DMS 273 treated with DMSO at 0.1 percent for 48 hours (cell line): Measurements from ENCODE around the gene FOXN1.
A peak's percentile ranks its signal among the peaks of the same experiment; 100 is the strongest.
"Not testable (repeated sequence)": the region's sequence is repeated elsewhere in the genome, so short reads cannot be mapped to it uniquely, and the experiment has no call there.

ENCODE experiments used
- DNase-seq: peaks from one replicate; lab custom pipeline; 2025; lab: John Stamatoyannopoulos, UW

The FOXN1 gene

DNA sequence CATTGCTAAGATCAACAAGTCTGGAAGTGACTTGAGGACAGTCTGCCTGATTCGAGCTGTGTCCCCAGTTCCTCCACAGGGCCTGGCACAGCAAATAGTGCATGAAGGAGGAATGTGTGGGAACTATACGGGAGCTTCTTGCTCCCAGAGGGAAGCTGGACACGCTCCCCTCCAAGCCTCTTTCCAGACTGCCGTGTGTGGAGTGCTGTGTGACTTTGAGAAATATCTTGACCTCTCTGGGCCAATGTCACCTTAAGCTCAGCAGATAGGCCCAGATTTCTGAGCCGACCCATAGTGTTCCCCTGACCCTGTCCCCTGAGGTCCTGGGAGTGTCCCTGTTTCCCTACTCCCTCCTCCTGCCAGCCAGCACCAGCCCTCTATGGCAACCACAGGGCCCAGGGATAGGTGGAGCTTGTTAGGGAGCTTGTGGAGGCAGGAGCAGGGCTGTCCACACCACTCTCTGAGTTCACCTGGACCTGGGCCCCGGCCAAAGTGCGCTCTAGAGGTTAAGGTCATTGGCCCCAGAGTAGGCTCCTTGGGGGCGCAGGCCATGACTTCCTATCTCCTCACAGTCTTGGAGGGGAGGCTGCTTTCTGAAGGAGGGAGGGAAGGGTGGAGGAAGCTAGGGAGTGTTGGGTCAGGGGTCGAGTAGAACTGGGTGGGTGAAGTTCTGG, 6.3 kb upstream of the FOXN1 start:
- DNase-seq: no peak

DNA sequence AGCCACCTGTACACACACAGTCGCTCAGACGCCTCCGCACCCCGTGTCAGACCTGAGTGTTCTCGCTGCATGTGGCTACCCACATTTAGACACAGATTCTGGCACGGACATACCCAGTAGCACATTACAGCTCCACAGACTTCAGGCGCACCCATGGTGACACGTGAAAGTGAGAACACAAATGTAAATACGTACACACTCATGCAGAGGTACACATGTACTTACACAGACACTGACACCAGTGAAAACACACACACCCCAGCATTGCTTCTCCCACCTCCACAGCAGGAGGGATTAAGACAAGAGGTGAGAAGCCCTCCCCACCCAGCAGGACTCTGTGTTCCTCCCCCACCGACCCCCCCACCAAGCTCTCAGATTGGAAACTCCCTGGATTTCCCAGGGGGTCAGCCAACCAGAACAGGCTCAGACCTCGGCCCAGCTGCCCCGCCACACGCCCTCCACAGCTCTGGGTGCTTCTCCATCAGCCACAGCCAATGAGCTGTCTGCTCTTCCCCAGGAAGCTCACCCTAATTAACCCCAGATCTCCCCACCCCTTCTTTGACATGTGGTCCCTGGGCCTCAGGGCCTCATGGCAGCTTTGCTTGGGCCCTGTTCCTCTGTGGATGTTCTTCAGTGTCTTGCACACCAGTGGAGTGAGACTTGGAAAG, 5.3 kb upstream of the FOXN1 start:
- DNase-seq: peak; percentile 66

DNA sequence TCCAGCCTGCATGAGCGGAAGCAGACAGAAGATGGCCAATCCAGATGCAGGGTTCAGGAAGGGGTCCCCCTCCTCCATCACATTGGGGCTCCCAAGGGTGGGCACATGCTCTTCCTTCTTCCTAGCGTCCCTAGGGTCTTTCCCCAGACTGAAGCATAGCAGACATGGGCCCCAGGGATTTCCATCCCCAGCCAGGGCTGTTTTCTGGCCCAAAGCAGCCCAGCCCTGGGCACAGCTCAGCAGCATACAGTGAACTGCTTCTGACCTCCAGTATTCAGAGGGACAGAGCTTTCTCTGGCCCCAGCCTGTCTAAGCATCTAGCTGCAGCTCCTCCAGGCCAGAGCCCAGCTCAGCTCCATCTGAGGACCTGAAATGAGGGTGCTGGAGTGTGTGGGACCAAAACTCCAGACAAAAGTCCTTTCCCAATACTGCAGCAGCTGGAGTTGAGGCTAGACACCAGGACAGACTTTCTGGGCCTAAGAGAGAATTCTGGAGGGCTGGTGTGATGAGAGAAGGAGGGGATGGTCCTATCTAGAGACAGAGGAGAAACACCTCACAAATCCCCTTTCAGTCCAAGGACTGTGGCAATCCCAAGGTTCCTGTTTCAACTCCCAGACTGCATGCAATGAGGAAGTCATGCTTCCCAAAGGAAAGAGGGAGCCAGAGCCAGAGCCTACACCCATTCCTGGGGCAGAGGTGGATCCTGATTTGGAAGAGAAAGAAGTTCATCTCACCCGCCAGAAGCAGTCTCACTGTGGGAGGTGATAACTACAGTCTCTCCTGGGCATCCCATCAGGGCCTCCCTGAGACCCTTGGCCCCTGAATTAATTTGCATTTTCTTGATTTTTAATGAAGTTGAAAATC, 4.5 kb upstream of the FOXN1 start:
- DNase-seq: no peak

DNA sequence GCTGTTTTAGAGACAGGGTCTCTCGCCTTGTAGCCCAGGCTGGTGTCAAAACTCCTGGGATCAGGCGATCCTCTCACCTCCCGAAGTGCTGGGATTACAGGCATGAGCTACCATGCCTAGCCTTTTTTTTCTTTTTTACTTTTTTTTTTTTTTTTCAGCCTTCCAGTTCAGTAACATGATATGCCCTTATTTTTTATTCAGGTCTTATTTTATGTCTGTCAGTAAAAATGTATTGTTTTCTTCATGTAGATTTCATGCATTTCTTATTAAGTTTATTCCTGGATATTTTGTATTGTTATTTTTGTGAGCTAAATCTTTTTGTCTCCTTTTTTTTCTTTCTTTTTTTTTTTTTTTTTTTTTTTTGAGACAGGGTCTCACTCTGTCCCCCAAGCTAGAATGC, 2.7 kb upstream of the FOXN1 start:
- DNase-seq: no peak

DNA sequence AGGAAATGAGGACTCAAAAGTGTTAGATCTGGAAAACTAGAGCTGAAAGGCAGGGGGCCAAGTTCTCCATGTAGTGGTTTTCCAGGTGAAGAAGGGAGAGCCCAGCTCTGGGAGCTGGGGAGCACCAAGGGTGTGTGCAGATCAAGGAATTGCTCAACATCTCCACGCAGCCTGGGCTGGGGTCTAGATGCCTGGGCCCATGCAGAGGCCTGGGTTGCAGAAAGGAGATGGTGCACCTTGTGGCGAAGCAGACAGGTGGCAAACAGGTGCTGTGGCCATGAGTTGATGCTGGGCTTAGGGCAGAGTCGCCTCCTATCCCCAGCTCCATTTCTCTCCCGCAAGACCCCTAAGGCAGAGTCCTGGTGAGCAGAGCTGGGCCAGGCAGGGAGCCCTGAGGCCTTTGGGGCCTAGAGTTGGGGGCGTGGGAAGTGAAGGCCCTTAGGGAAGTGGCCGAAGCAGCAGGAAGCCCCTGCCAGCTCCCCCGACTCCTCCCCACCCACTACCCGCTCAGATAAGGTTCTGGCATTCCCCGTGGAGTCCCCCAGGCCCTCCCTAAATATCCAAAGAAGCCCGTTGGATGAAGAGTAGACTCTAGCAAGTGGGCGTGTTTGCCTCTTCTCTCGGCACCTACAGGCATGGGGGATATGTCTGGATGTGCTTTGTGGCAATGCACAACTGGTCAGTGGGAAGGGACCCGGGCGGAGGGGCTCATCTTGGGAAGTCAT, 777 bp downstream of the FOXN1 start:
- no peak for DNase-seq

DNA sequence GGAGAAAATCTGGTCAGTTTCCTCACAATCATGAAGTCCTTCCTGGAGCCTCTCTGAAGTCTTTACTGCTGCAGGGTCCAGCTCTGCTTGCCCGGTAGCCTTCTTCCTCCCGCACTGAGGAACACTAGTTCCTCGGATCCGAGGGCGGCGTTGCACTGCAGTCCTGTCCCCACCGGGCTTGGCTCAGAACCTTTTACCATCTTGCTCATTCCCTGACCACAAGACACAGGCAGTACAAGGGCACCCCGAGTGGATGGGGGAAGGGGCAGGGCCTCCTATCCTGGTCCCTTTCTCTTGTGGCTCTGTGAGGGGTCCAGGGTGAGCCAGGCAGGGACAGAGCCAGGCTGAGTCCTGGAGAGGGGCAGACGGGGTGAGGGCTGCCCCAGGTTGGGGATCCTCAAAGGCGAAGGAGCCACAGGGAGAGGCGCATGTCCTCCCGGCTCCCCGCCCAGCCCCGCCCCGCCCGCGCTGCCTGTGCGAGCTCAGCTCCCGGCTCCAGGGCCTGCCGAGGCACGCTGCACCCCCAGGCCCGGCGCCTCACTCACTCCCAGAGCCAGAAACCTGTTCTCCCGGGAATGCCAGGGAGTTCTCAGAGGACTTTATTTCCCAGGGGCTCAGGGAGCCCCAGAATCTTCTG, 1.5 kb downstream of the FOXN1 start:
- no peak for DNase-seq

DNA sequence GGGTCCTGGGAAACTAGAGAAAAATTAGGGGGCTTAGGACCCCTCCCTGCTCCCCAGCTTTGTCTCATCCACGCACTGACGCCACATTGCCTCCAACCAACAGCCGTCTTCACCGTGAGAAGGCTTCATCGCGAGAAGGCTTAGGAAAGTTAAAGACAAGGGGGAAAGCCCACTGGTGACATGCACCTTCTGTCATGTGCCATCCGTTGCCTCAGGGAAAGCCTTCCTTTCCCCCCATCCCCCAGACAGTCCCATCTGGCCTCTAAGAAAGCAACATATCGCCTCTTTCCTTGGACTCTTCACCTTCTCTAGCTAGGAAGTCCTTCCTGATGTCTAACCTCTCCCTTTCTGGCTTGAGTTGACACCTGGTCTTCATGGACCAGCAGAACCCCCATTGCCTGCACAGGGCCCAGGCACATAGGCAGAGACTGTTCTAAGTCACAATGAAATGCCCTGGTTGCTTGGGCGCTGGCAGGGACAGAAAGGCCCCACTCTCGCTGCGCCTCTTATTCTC, 2.1 kb downstream of the FOXN1 start:
- DNase-seq: no peak

DNA sequence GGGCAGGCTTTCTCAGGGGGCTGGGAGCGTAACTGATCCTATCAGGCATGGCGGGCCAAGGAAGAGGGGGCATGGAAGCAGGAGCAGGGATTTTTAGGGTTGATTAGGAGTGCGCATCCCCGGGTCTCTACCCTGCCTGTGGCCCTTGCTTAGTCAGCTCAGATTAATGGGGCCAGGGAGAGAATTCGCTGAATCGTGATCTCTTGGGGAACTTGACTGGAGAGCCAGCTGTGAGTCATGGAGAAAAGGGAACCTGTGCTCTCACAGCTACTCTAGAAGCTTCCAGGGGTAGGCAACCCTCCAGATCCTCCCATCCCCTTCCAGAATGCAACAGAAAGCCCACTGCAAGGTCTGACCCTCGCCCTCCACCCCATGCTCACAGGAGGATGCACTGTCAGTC, 3.6 kb downstream of the FOXN1 start:
- DNase-seq: no peak

DNA sequence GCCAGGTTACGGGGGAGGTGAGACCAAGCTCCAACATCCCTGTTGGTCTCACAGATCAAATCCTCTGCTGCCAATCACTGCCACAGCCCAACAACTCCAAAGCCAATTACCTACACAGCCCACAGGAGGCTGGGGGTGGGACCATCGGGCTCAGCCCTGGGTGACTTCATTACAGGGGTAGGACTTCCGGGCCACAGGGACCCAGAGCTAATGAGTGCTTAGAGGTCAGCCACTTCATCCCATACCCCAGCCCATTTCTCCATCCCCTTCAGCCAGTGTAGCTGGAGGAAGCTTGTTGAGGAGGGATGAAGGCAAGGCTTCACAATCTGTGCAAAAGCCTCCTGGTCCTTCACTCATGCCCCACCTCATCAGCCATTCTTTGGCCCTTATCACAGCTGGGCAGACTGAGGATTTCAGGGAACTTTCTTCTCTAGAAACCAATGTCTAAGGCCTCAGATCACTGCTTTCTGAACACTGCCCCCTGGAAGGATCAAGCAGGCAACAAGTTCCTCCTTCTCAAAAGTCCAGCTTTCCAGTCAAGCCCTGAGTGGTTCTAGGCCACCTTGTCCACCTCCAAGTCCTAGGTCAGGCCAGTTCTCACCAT, 5.8 kb downstream of the FOXN1 start:
- DNase-seq: no peak

DNA sequence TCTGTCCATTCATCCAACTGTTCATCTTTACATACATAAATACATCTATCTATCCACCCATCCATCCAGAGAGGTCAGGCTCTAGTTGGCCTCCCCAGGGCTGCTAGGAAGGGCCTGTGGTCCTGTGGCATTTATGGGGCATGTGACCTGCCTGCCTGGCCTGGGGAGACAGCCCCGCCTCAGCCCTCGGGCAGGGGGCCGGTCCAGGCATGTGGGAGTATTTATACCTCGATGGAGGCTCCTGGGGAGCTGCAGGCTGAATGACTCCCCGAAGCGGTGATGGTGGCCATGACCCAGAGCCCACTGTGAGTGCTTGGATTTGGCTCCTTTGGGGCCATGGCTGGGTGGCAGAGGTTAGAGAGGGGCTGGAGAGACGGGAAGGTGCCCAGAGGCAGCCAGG, 7.3 kb downstream of the FOXN1 start:
- DNase-seq: no peak

DNA sequence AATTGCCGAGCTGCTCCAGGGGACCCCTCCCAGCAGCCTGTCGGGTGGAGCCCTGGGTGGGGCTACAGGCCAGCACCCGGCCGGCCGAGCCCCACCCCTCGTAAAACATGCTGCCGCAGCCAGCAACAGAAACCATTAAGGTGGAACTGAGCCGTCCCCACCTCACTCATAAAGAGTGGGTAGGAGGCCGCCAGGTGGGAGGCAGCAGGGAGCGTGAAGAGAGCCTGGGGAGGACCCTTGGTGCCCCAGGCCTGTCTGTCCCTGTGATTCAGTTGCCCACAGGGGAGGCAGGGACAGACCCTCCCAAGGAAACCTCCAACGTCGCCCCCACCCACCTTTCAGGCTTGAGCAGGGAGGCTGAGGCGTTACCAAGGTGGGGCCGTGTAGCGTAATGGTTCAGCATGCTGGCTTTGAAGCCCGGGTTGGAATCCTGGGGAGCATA, 8.4 kb downstream of the FOXN1 start:
- DNase-seq: no peak

DNA sequence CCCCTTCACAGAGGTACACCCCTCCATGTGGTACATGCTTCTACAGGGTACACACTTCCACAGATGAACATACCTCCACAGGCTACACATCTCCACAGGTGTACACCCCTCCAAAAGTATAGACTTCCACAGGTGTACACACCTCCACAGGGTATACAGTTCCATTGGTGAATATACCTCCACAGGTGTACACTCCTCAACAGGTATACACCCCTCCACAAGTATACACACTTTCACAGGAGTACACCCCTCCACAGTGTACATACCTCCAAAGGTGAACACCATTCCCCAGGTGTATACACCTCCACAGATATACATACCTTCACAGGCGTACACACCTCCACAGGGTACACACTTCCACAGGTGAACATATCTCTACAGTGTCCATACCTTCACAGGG, 9.4 kb downstream of the FOXN1 start:
- DNase-seq: no peak

DNA sequence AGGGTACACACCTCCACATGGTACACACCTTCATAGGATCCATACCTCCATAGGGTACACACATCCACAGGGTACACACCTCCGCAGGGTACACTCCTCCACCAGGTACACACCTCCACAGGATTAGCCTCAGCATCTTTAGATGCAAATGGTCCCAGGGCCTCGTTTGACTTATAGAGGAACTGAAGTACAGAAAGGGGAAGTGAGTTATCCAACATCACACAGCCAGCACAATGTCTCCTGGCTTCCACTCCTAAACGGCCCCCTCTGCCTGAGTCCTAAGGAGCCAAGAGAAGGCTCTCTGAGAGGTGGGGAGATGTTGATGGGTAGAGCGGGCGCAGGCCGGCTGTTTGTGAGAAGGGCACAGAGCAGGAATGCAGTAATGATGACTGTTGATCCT, 12.0 kb downstream of the FOXN1 start:
- DNase-seq: no peak

DNA sequence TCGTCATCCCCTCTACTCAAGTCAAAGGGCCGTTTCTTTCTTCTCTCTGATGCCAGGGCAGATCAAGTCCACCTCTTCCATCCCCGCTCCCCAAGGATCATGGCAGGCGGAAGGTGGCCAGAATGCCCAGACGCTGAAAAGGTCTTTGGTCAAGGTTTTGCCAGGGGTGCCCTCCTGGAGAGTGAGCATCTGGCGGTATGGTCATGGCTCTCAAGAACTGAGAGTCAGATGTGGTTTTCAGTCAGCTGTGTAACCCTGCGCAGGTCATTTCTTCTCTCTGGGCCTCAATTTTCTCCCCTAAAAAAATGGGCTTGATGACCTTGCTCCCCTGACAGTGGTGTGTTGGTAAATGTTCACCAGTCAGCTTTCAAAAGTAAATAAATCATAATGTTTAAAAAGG, 12.4 kb downstream of the FOXN1 start:
- DNase-seq: no peak

DNA sequence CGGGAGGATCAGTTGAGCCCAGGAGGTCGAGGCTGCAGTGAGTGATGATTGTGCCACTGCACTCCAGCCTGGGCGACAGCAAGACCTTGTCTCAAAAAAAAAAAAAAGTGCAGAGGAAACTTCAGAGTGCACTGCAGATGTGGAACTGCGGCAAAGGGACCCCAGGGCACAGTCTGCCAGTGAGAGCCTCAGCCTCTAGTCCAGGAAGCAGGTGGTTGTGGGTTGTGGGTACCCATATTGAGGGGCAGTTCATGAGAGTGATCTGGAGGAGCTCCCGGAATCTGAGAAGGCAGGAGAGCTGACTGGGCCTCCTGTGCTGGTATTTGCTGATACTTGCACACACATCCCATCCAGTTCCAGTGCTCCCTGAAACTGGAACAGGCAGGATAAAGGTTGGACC, 13.1 kb downstream of the FOXN1 start:
- DNase-seq: no peak

DNA sequence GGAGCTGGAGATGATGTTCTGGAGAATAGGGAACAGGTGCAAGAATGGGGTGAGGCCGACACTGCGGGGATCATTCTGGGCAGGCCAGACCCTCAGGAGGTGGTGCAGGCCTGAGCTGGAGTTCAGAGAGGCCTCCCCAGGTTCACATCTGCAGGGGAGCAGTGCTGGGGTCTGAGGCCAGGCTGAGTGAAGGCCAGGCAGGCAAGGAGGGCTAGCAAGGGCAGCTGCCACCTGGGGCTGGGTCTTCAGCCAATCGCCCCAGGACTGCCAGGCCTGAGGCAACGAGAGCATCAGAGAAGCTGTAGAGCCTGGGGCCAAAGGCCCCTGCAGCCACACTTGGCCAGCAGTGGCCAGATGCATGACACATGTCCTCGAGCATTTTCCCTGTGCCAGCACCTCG, 14.5 kb downstream of the FOXN1 start:
- no peak for DNase-seq

DNA sequence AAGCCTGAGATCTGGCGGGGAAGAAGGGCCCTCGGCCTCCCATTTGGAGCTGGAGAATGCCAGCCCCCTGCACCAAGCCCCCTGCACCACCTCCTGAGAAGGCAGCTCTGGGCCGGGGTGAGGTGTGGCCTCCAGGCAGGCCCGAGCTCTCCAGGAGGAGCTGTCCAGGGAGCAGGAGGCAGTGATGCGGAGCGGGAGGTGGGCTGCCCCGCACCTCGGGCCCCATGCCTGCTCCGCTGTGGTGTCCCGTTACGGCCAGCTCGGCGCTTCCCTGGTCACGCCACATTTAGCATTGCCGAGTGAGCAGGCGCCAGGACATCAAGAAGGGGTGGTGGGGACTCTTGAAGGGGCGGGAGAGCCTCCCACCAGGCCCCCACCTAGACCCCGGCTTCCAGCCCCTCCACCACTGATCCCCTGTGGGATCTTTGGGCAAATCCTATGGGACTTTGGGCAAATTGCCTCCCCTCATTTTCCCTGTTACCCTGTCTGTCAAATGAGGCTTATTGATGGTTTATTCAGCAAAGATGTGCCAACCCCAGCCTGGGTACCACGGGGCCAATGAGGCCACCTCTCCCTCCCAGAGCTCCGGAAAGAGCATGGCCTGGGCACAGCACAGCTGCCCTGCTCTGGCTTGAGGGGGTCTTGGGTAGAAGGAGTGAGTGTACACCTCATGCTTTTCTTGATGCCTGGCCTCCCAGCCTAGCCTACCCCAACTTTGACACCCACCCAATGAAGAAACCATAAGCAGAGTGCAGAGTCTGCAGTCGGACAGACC, 15.3 kb downstream of the FOXN1 start:
- no peak for DNase-seq

DNA sequence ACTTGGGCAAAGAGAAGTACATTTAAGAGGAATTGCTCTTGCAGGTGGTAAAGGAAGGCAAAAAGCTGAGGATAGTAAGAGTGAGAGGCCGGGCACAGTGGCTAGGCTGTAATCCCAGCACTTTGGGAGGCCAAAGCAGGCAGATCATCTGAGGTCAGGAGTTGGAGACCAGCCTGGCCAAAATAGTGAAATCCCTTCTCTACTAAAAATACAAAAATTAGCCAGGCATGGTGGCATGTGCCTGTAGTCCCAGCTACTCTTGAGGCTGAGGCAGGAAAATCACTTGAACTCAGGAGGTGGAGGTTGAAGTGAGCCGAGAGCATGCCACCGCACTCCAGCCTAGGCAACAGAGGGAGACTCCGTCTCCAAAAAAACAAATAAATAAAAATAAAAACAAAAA, 16.1 kb downstream of the FOXN1 start:
- DNase-seq: not testable (repeated sequence)

DNA sequence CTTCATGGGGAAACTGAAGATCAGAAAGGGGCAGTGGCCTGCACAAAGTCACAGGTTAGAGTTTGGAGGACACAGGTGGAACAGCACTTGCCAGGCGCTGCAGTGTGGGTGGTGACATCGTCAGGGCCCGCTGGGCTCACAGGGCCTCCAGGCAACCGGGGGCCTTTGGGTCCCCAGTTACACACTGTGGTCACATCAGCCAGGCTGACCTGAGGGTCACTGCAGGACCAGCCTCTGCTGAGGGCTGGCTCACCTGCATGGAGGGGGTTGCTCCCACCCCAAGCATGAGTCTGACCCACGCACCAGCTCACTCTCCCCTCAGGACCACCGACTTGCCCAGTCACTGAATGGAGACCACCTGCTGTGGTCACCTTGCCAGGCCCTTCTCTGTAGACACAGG, 17.0 kb downstream of the FOXN1 start:
- DNase-seq: no peak

DNA sequence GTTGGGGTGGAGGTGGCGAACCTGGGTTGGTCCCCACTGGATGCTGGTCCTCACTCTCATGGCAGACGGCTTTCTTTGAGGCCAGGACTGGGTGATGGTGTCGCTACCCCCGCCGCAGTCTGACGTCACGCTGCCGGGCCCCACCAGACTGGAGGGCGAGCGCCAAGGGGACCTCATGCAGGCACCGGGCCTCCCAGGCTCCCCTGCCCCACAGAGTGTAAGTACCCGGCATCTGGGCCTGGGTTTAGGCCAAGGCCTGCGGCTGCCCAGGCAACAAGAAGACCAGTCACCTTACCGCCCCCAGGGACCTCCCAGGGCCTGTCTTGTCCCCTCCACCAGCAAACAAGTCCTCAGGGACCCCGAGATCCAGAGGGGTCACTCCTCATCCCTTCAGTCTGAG, 17.7 kb downstream of the FOXN1 start:
- no peak for DNase-seq
